Stimulated activated naive CD4-positive, alpha-beta T cell (primary cell): ENCODE results near the gene PRTN3.

Experiments
- DNase-seq, 6 experiments: peaks; one replicate each; lab custom pipeline; 2025; lab: John Stamatoyannopoulos, UW

PRTN3 gene

GRCh38 chr19:803099-803561 lies 37.7 kb upstream of the PRTN3 start:
- no peak for DNase-seq

GRCh38 chr19:803686-804418 lies 36.9 kb upstream of the PRTN3 start:
- DNase-seq = no peak

- DNase-seq = no peak
Observed at GRCh38 chr19:804419-805165, 36.2 kb upstream of the PRTN3 start.

GRCh38 chr19:805166-805551 lies 35.6 kb upstream of the PRTN3 start:
- DNase-seq = no peak

DNA sequence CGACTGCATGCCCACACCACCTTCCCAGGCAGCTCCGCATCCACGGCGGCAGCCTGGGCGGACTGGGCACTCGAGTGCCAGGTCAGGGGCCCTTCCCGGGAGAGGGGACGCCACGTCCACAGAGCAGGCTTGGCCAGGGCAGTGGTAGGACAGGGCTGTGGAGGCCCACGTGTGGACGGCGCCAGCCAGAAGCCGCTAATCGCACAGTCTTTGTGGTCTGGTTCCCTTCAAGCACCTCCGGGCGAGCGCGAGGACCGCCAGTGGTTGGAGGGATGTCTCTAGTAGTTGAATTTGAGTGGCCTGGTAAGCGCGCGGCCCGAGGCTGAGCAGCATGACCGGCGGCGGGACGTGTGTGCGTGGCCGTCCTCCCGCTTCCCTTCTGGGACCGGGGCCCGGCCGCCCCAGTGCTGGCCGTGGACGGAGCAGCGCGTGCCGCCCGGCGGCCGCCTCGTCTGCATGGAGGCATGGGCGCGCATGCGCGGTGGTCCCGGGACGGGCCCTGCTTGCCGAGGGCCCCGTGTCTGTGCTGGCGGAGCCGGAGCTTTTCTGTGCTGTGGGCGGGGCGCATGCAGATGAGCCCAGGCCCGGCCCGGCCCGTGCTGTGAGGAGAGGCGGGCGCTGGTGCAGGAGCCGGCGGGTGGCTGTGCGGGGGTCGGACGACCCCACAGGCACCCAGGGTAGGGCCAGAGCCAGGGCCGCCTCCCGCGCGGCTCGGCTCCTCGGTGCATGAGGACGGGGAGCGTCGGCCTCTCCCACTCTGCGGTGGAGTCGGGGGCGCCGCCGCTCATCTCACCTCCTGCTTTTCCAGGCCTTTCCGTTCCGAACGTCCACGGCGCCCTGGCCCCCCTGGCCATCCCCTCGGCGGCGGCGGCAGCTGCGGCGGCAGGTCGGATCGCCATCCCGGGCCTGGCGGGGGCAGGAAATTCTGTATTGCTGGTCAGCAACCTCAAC lies 34.9 kb upstream of the PRTN3 start:
- DNase-seq = no peak

- no peak for DNase-seq
Observed at GRCh38 chr19:806815-807421, 33.9 kb upstream of the PRTN3 start.

- no peak for DNase-seq
Observed at GRCh38 chr19:807627-808422, 33.0 kb upstream of the PRTN3 start.

DNA sequence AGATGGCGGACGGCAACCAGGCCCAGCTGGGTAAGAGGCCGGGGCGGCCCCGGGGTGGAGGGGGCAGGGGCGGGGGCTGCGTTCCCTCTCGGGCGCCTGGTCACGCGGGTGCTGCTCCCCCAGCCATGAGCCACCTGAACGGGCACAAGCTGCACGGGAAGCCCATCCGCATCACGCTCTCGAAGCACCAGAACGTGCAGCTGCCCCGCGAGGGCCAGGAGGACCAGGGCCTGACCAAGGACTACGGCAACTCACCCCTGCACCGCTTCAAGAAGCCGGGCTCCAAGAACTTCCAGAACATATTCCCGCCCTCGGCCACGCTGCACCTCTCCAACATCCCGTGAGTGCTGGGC lies 32.4 kb upstream of the PRTN3 start:
- DNase-seq = no peak

GRCh38 chr19:810077-810855 lies 30.5 kb upstream of the PRTN3 start:
- DNase-seq = no peak

GRCh38 chr19:810883-811489 lies 29.8 kb upstream of the PRTN3 start:
- DNase-seq = no peak

- no peak for DNase-seq
Observed at GRCh38 chr19:811506-812048, 29.2 kb upstream of the PRTN3 start.

GRCh38 chr19:812049-812746 lies 28.6 kb upstream of the PRTN3 start:
- no peak for DNase-seq

DNA sequence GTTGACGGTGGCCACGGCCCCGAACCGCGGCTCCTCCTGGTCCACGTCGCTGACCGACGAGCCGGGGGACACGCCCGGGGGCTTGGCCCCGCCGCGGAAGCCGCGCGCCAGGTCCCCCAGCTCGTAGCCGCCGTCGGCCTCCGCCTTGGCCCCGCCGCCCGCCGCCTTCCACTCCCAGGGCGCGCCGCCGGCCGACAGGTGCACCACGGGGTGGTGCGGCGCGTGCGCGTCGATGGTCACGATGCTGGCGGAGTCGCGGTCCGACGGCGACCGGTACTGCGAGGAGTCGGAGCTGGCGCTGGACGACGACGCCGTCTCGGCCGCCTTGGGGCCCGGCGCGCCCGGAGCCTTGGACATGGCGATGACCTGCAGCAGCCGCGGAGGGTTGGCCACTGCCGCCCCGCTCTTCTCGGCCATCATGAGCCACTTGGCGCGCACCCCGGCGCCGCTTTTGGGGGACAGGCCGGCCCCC lies 28.0 kb upstream of the PRTN3 start:
- no peak for DNase-seq

- DNase-seq = no peak
Observed at GRCh38 chr19:813219-814151, 27.3 kb upstream of the PRTN3 start.

DNA sequence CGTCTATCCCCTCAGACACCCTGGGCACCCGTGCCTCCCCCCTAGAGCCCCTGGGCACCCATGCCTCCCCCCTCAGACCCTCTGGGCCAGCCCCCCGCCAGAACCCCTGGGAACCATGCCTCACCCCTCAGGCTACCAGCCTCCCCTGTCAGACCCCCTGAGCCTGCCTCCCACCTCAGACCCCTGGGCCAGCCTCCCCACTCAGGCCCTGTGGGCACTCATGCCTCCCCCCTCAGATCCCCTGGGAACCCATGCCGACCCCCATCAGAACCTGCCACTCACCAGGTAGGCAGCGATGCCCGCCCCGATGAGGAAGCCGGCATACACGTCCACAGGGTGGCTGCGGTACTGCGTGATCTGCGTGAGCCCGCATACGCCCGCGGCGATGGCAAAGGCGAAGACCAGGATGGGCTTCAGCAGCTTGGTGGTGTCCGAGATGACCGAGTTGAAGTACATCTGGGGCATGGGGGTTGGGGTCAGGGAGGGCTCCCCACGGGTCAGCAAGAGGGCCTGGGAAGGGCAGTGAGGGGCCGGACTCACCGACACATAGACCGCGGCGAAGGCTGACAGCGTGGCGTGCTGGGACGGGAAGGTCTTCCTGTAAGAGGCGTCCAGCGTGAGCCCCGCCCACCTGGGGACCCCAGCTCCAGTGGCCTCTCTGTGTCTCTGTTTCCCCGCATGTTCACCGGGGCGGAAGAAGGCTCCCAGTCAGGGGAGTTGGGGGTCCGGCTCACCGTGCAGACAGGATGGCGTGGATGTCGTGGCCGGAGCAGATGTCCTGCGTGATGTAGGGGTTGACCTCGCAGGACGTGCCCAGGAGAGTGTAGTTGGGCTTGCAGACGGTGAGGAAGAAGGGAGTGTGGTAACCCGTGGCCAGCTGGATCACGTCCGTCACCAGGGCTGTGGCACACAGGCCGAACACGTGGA lies 26.4 kb upstream of the PRTN3 start:
- DNase-seq = no peak

DNA sequence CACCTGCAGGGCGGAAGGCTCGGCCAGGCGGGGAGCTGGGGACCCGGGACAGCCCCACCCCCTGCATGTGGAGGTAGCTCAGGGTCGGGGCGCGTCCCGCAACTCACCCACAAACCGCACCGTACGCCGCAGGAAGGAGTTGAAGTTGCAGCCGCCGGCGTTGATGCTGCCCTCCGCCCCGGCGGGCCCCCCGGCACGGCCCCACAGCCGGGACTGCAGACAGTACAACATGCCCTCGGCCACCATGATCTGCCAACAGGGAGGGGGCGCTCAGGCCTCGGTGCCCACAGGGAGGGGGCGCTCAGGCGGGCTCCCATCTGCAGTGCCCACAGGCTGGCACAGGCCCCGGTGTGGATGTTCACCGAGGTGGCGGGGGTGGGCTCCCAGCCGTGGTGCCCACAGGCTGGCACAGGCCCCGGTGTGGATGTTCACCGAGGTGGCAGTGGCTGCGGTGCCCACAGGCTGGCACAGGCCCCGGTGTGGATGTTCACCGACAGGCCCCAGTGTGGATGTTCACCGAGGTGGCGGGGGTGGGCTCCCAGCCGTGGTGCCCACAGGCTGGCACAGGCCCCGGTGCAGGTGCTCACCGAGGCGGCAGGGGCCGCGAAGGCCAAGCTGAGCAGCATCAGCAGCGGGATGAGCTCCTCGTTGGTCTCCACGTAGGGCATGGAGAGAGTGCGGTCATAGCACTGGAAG lies 25.6 kb upstream of the PRTN3 start:
- no peak for DNase-seq
